Large intestine (tissue), 12 donors: ENCODE measurements around the gene ZNF143. TPM values are rescaled to one million over a fixed set of nuclear protein-coding genes. Genes with fewer than 3 reads are reported as not detected.
"Not testable (repeated sequence)": the region's sequence is repeated elsewhere in the genome, so short reads cannot be mapped to it uniquely, and the experiment has no call there.

Source experiments
- DNase-seq, 2 donors: peaks; one replicate each; pipeline versions ENCODE4 v3.0.0 to v3.0.0-alpha.2; 2013
- H3K27ac ChIP-seq: one replicate; pipeline ENCODE4 v1.5.1; 2013; ENCODE audit warnings: low read length
- H3K27me3 ChIP-seq: 2 replicates; pipeline ENCODE4 v1.6.1; 2013; ENCODE audit warnings: low read length; ENCODE audit not compliant: control insufficient read depth, insufficient read depth
- H3K36me3 ChIP-seq: 2 replicates; pipeline ENCODE4 v1.6.1; 2013; ENCODE audit warnings: low read length; ENCODE audit not compliant: control insufficient read depth, insufficient read depth
- H3K4me1 ChIP-seq: one replicate; pipeline ENCODE4 v1.6.1; 2013; ENCODE audit warnings: low read length; ENCODE audit not compliant: control insufficient read depth, insufficient read depth
- H3K4me3 ChIP-seq: one replicate; pipeline ENCODE4 v1.5.1; 2013; ENCODE audit warnings: low read length
- H3K9me3 ChIP-seq: one replicate; pipeline ENCODE4 v1.6.1; 2013; ENCODE audit warnings: mild to moderate bottlenecking, low read depth, low read length, moderate library complexity; ENCODE audit not compliant: control insufficient read depth
- whole genome bisulfite sequencing: methylation state at CpG from one replicate; pipeline ENCODE4 v1.1.5; 2013; ENCODE audit warnings: low lambda C conversion rate; ENCODE audit not compliant: insufficient coverage; 5-methylcytosine and 5-hydroxymethylcytosine counted together
- long read RNA-seq, 11 donors: transcript quantifications; one replicate each; lab custom pipeline, GENCODE V29; 2026
- polyA plus RNA-seq: library from polyadenylated mRNA; unstranded; fragments of 120-200 nt; gene quantifications from one replicate; pipeline ENCODE4 v1.2.1, GENCODE V29; 2013

The ZNF143 gene
- 21.2 TPM for polyA plus RNA-seq
- long read RNA-seq, donor 1, partial matches to known transcripts, result 0 of 3 reads
- long read RNA-seq, donor 1, other reads (novel, unspliced or antisense), result 0 of 3 reads
- long read RNA-seq, donor 2, partial matches to known transcripts, result 0 of 4 reads
- long read RNA-seq, donor 2, other reads (novel, unspliced or antisense), result 0 of 4 reads
- long read RNA-seq, donor 3, result 0 reads
- long read RNA-seq, donor 4, partial matches to known transcripts, result 0 of 1 reads
- long read RNA-seq, donor 4, other reads (novel, unspliced or antisense), result 0 of 1 reads
- long read RNA-seq, donor 5, partial matches to known transcripts, result 0 of 1 reads
- long read RNA-seq, donor 5, other reads (novel, unspliced or antisense), result 0 of 1 reads
- long read RNA-seq, donor 6, partial matches to known transcripts, result 0 of 5 reads
- long read RNA-seq, donor 6, other reads (novel, unspliced or antisense), result 0 of 5 reads
- long read RNA-seq, donor 7, result 0 reads
- long read RNA-seq, donor 8, partial matches to known transcripts, result 0 of 3 reads
- long read RNA-seq, donor 8, other reads (novel, unspliced or antisense), result 0 of 3 reads
- long read RNA-seq, donor 9, partial matches to known transcripts, result 0 of 2 reads
- long read RNA-seq, donor 9, other reads (novel, unspliced or antisense), result 0 of 2 reads
- long read RNA-seq, donor 10, partial matches to known transcripts, result 0 of 4 reads
- long read RNA-seq, donor 10, other reads (novel, unspliced or antisense), result 0 of 4 reads
- long read RNA-seq, donor 11, partial matches to known transcripts, result 0 of 3 reads
- long read RNA-seq, donor 11, other reads (novel, unspliced or antisense), result 0 of 3 reads

DNA sequence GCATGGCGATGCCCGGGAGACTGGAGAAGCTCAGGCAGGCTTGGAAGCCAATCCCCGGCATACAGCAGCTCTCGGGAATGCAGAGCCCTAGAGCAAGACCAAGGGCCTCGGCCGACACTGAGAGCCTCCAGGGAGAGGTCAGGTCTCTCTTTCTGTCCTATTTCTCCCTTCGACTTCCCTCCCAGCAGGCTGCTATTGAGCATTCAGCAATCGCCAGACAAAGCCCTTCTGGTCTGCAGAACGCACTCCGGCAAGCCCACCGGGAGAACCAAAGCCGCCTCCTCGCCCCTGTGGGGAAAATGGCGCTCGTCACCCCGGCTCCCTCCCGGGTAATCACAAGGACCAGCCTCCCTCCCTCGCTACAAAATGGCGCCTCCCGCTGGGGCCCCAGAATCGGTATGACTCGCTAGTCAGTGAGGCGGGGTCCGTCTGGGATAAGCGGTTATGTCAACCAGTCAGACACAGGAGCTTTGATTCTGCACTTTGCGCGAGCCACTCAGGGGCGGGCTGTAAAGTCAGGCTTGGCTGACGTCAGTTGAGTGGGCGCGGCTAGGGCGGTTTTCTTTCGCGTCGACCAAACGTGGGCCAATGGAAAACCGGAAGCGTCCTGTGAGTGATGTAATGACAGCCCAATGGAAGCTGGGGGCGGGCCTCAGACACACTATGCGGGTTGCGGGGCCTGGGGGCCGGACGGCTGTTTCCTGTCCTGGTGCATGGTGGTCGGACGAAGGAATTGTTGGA is at the start of gene ZNF143:
ZNF143 (plus strand) TSS at position 691 of the 741 bp plus-strand sequence. CDS start 10,297 bp downstream, outside the sequence.
- WGBS, result no CpG with 5 or more reads among the region's 45 CpGs
- H3K27me3 ChIP-seq, result no peaks in the 10 kb centered on the region

DNA sequence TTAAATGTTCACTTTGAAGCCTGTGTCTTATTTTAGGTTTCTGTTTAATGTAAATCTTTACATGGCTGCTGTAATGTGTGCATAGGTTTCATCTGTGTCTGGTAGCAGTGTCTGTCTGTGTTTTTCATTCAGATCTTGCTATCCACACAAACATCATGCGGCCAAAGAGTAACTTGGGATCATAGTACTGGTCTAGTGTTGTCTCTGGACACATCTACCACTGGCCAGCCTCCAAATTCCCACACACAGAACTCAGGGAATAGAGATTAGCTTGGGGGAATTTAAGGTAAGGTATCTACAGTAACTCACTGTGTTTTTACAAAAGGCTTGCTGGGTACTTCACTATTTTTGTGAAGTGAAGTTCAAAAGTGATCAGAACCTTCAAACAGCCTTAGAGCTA is 32.1 kb upstream of the ZNF143 start:
- Histone ChIP-seq H3K27ac (no peak overlapping the region), H3K4me1 (no peaks in the 10 kb centered on the region), H3K4me3 (no peak overlapping the region), H3K9me3 (no peaks in the 10 kb centered on the region), H3K27me3 (no peaks in the 10 kb centered on the region), H3K36me3 (peaks cover 66% of the 10 kb centered on the region)
- WGBS, result no CpG with 5 or more reads among the region's 1 CpG
- no peak for DNase-seq

More for the DNA sequence above, at the start of gene ZNF143:
- peaks cover 4% of the 10 kb centered on the region for H3K4me1 ChIP-seq
- no peaks in the 10 kb centered on the region for H3K36me3 ChIP-seq
- peak within 1 kb of the TSS; percentile 99 for H3K27ac ChIP-seq
- H3K9me3 ChIP-seq, result peaks cover 7% of the 10 kb centered on the region
- H3K4me3 ChIP-seq, result peak within 1 kb of the TSS; percentile 88
- peak; percentile 100 for DNase-seq

DNA sequence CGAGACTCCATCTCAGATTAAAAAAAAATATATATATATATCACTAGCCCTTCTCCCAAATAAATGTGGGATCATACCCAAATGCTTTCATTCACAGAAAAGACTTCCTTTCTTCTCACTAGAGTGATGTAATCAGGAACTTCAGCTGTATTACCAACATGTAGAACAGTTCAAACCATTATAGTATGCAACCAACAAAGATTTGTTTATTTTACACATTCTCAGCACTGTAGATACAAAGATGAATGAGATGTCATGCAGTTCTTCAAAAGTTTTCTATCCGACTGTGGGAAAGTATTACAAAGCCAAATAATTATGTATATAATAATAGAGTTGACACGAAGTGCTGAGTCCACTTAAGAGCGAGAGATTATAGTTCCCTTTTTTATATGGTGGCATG is 22.2 kb upstream of the ZNF143 start:
- Histone ChIP-seq H3K36me3 (peaks cover 78% of the 10 kb centered on the region), H3K27me3 (no peaks in the 10 kb centered on the region), H3K4me3 (no peak overlapping the region), H3K9me3 (no peaks in the 10 kb centered on the region), H3K27ac (no peak overlapping the region), H3K4me1 (no peaks in the 10 kb centered on the region)
- WGBS, result 100% methylated on average over 1 of the region's 4 CpGs
- DNase-seq, result no peak

DNA sequence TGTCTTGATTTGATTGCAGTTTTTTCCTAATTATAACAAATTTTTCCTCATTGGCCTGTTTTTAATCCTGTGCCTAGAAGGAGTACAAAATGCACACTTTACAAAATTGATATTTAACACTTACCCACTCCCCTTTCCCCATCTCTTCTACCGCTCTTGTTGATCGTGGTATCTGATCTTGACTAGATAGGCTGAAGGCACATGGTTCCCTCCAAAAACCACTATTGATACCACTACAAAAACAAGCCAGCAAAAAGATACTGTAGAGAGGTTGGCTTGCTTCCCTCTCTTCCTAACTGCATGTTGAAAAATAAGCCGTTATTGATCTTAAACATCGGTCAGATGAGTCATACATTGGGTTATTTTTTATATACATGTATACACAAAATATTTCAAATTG is 14.6 kb upstream of the ZNF143 start:
- H3K4me1 ChIP-seq, result no peaks in the 10 kb centered on the region
- H3K9me3 ChIP-seq, result peaks cover 4% of the 10 kb centered on the region
- peaks cover 41% of the 10 kb centered on the region for H3K36me3 ChIP-seq
- no peak overlapping the region for H3K4me3 ChIP-seq
- 100% methylated on average over 2 of the region's 4 CpGs for WGBS
- H3K27me3 ChIP-seq, result no peaks in the 10 kb centered on the region
- no peak for DNase-seq
- H3K27ac ChIP-seq, result no peak overlapping the region

DNA sequence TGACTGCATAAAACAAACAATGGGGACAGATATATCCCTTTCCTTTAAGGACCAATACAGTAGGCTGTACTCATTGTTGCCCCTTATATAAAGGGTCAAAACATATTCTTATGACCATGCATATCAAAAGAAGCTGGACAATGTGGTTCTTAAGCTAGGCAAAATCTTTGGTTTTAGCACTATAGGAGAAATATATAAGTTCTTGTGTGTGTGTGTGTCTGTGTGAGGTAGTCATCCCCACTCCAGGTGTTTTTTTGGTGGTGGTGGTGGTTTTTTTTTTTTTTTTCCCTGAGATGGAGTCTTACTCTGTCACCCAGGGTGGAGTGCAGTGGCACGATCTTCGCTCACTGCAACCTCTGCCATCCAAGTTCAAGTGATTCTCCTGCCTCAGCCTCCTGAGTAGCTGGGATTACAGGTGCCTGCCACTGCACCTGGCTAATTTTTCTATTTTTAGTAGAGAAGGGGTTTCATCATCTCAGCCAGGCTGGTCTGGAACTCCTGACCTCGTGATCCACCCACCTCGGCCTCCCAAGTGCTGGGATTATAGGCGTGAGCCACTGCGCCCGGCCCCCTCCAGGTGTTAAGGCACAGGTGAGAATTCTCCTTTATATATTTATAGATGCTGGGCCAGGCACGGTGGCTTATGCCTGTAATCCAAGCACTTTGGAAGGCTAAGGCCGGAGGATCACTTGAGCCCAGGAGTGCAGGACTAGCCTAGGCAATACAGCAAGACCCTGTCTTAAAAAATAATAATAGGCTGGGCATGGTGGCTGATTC is 12.0 kb upstream of the ZNF143 start:
- H3K4me3 ChIP-seq, result no peak overlapping the region
- H3K27ac ChIP-seq, result no peak overlapping the region
- H3K36me3 ChIP-seq, result peaks cover 19% of the 10 kb centered on the region
- no CpG with 5 or more reads among the region's 9 CpGs for WGBS
- no peak for DNase-seq
- H3K4me1 ChIP-seq, result no peaks in the 10 kb centered on the region
- H3K9me3 ChIP-seq, result peaks cover 4% of the 10 kb centered on the region
- no peaks in the 10 kb centered on the region for H3K27me3 ChIP-seq

DNA sequence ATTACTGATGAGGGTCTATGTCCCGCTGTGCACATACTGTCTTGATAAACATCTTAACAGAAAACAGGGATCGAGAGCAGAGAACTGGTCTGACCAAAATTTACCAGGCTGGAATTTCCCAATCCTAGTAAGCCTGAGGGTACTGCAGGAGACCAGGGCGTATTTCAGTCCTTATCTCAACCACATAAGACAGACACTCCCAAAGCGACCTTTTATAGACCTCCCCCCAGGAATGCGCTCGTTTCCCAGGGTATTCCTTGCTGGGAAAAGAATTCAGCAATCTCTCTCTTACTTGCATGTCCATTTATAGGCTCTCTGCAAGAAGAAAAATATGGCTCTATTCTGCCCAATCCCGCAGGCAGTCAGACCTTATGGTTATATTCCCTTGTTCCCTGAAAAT is 8.8 kb upstream of the ZNF143 start:
- not testable (repeated sequence) for H3K4me3 ChIP-seq, H3K27ac ChIP-seq, H3K27me3 ChIP-seq, H3K36me3 ChIP-seq, DNase-seq, H3K9me3 ChIP-seq, H3K4me1 ChIP-seq
- WGBS, result 40% methylated on average over 1 of the region's 7 CpGs

DNA sequence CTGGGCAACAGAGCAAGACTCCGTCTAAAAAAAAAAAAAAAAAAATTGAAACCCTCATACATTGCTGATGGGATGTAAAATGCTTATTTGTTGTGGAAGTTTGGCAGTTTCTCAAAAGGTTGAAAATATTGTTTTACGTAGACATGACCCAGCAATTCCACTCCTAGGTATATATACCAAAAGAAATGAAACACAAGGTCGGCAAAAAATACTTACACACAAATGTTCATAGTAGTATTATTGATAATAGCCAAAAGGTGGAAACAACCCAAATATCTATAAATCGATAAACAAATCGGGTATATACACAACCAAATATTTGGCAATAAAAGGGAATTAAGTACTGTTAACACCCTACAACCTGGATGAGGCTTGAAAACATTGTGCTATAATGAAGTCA is 5.1 kb upstream of the ZNF143 start:
- H3K4me3 ChIP-seq, result no peak overlapping the region

DNA sequence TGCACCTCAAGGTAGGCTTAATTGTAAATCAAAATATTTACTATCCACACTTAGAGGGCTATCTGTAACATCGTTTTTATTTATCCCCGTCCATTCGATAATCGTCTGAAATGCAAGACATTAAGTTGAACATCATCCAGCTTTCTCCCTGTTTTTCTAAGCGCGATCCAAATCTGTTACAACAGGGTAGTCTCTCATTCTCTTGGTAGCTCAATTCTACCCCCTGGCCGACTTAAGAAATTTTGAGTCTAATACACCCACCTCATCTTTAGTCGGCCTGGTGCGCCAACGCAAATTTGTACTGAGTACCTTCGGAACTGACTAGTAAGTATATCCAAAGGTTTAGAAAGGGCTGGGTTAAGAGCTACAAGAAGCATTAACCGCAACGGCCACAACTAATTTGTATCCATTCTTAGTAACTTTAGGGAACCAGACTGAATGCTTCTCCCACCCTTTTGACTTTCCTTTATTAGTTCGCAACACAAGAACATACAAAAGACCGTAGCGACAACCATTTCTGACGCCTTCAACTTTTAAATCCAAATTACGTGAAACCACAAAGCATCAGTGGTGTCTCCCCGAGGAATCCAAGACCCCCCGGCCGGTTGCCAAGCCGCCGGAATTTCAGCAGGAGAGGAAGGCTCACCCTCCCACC is 1.0 kb upstream of the ZNF143 start:
- Histone ChIP-seq H3K36me3 (no peaks in the 10 kb centered on the region), H3K4me3 (peak overlapping the region; percentile 71), H3K4me1 (peaks cover 4% of the 10 kb centered on the region), H3K27ac (peak overlapping the region; percentile 91), H3K27me3 (no peaks in the 10 kb centered on the region), H3K9me3 (peaks cover 7% of the 10 kb centered on the region)
- 2% methylated on average over 6 of the region's 23 CpGs for WGBS
- DNase-seq, result peak; percentile 7 to 72

More for the DNA sequence above, 5.1 kb upstream of the ZNF143 start:
- 100% methylated on average over 2 of the region's 5 CpGs for WGBS
- Histone ChIP-seq H3K9me3 (peaks cover 11% of the 10 kb centered on the region), H3K36me3 (no peaks in the 10 kb centered on the region), H3K27ac (no peak overlapping the region), H3K4me1 (no peaks in the 10 kb centered on the region), H3K27me3 (no peaks in the 10 kb centered on the region)
- DNase-seq, result no peak

DNA sequence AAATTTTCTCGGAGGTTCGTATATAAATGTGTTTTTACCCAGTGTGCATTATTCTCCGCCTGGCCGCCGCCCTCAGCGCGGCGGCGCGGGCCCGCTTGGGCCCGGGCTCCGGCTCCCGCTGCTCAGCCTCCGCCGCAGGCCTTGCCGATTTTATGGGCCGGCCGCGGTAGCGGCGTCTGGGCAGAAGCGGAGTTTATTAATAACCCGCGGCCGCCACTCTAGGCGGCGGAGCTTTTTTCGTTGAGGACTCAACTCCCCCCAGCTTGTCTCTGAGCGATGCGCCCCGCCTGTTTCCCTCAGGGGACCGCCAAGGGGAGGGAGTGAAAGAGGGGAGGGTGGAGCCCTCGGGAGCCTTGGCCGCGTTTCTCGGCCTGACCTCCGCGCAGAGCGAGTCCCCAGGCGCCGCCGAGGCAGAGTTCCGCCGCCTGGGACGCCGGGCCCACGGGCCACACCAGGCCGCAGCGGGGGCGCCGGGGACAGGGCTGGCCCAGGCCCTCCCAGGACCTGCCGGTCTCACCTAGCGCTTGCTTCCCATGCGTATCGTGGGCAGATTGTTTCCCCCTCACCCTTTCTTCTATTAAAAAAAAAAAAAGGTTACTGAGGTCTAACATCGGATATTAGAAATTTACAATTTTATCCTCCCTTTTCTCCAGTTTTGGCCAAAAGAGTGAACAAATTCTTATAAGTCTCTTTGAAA is 399 bp downstream of the ZNF143 start:
- DNase-seq, result peak; percentile 84 to 94
- Histone ChIP-seq H3K27me3 (no peaks in the 10 kb centered on the region), H3K4me3 (peak overlapping the region; percentile 88), H3K36me3 (no peaks in the 10 kb centered on the region), H3K9me3 (peaks cover 7% of the 10 kb centered on the region), H3K27ac (peak overlapping the region; percentile 99), H3K4me1 (peaks cover 4% of the 10 kb centered on the region)
- WGBS, result 0% methylated on average over 1 of the region's 57 CpGs
